ENCODE data around the gene WWC2.
"Not testable (repeated sequence)": the region's sequence is repeated elsewhere in the genome, so short reads cannot be mapped to it uniquely, and the experiment has no call there.

Gene WWC2

DNA sequence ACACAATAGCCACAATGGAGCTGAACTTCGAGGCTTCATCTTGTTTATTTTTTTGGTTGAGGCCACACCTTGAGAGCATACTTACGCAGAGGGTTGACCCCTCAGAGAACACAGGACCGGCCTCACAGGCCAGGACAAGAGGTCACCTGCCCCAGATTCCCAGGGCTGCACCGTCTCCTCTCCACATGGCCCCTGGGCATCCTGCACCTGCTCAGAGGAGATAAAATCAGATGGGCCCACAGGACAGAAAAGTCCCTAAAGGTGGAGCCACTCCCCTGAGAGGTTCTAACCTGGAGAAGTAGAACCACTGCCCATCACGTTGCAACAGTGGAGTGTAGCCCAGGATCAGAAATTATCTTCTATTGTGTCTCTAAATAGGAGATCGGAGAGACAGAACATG is 224.2 kb downstream of the WWC2 start:
- DNase-seq (ENCODE audit: low read depth in 1 of 2, low spot score in 1 of 2): peak in 1 of 2 experiments; percentile 13
- in situ Hi-C loops (cut with HindIII; ENCODE audit: low pct_unique_long_range_greater_than_20kb, low sequenced_read_pairs): no loop called here
- TF ChIP-seq JUND (IDR thresholded peaks at IDR 0.05; ENCODE audit: low read depth): no peak

DNA sequence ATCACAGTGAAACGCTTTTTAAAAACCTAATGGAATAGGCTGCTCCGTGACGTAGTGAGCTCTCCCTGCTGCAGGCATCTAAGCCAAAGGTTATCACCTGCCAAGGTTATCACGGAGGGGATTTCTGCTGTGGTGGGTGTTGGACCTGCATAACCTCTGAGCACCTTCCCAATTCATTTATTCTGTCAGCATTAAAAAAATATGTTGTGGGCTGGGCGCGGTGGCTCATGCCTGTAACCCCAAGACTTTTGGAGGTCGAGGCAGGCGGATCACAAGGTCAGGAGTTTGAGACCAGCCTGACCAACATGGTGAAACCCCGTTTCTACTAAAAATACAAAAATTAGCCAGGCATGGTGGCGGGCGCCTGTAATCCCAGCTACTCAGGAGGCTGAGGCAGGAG is 225.0 kb downstream of the WWC2 start:
- DNase-seq (ENCODE audit: low read depth in 1 of 2, low spot score in 1 of 2); in situ Hi-C loops (cut with HindIII; ENCODE audit: low pct_unique_long_range_greater_than_20kb, low sequenced_read_pairs): not testable (repeated sequence)

DNA sequence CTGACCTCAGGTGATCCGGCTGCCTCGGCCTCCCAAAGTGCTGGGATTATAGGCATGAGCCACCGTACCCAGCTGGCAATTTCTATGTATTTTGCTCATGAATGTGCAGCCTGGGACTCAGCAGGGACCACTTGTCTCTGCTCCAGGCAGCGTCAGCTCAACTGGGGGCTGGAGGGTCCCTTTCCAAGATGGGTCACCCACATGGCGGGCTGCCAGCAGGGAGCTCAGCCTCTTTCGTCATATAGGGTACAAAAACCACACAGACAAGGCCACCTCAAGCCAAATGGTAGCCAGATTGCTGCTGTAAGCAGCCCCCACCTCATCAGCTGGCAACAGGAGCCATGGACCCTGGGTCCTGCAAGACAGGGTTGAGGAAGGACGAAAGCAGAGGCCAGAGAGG is 225.6 kb downstream of the WWC2 start:
- no peak for DNase-seq (ENCODE audit: low read depth in 1 of 2, low spot score in 1 of 2)
- TF ChIP-seq JUND (IDR thresholded peaks at IDR 0.05; ENCODE audit: low read depth): no peak
- in situ Hi-C loops (cut with HindIII; ENCODE audit: low pct_unique_long_range_greater_than_20kb, low sequenced_read_pairs): no loop called here

DNA sequence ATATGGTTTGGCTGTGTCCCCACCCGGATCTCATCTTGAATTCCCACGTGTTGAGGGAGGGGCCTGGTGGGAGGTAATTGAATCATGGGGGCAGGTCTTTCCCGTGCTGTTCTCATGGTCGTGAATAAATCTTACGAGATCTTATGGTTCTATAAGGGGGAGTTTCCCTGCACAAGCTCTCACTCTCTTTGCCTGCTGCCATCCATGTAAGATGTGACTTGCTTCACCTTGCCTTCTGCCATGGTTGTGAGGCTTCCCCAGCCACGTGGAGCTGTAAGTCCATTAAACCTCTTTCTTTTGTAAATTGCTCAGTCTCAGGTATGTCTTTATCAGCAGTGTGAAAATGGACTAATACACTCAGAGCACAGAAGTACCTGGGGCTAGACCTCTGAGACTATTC is 227.3 kb downstream of the WWC2 start:
- DNase-seq (ENCODE audit: low read depth in 1 of 2, low spot score in 1 of 2); in situ Hi-C loops (cut with HindIII; ENCODE audit: low pct_unique_long_range_greater_than_20kb, low sequenced_read_pairs): not testable (repeated sequence)

DNA sequence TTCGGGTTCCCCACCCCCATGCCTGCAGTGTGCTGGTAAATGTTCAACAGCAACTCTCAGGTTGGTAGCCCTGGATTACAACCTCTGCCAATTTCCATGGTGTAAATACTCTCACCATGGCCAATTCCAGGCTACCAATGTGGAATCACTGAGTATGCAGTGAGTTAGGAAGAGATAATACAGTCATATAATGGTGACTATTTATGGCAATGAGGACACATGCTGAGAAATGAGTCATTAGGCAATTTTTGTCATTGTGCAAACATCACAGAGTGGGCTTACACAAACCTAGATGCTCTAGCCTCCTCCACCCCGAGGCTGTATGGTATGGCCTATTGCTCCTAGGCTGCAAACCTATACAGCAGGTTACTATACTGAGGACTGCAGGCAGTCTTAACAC is 227.8 kb downstream of the WWC2 start:
- no peak for TF ChIP-seq JUND (IDR thresholded peaks at IDR 0.05; ENCODE audit: low read depth)
- in situ Hi-C loops (cut with HindIII; ENCODE audit: low pct_unique_long_range_greater_than_20kb, low sequenced_read_pairs): no loop called here

DNA sequence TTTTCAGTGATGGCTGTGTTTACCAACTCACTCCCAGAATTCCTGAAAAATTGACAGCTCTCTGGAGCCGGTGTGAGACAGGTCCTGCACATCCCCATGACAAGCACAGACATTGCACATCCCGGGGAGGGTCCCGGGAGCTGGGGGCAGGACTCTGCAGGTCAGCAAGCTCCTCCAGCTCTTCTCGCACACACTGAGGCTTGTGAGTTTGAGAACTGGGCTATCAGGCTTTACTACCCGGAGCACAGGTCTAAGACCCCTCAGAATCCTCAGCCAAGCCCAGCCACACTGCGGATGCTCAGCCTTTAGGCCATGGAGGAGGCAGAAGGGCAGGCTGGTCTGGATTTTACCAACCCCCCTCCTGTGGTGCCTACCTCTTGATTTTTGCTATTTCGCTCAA is 228.8 kb downstream of the WWC2 start:
- TF ChIP-seq JUND (IDR thresholded peaks at IDR 0.05; ENCODE audit: low read depth): no peak
- in situ Hi-C loops (cut with HindIII; ENCODE audit: low pct_unique_long_range_greater_than_20kb, low sequenced_read_pairs): no loop called here
- no peak for DNase-seq (ENCODE audit: low read depth in 1 of 2, low spot score in 1 of 2)

More for the DNA sequence above, 227.8 kb downstream of the WWC2 start:
- DNase-seq (ENCODE audit: low read depth in 1 of 2, low spot score in 1 of 2): no peak

DNA sequence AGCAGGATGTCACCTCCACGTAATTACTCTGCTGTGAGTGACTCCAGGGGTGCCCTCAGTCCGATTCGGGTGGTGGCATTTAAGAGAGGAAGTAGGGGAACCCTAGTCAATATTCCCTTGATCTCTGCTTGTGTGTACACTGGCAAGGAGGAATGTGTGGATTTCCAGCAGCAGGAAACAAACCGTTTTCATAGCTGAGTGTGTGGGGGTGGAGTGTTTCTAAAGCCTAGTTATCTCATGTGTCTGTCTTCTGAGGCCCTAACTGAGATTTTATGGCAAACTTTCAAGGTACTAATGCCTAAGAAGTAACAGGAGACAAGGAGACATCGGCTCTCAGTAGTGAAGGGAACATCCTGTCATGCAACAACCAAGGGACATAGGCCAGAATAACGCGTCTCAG is 229.8 kb downstream of the WWC2 start:
- DNase-seq (ENCODE audit: low read depth in 1 of 2, low spot score in 1 of 2): no peak
- no peak for TF ChIP-seq JUND (IDR thresholded peaks at IDR 0.05; ENCODE audit: low read depth)
- in situ Hi-C loops (cut with HindIII; ENCODE audit: low pct_unique_long_range_greater_than_20kb, low sequenced_read_pairs): no loop called here

DNA sequence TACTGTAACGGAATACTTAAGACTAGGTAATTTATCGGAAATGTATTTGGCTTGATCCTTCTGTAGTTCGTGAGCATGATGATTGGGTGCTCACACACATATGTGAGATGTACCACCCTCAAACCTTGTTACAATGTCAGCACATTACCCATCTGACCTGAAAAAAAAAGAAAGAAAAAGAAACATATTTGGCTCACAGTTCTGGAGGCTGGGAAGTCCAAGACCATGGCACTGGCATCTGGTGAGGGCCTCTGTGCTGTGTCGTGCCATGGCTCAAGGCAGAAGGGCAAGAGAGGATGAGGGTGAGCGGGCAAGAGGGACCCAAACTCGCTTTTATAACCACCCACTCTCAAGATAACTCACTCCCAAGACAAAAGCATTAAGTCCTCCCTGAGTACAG is 230.2 kb downstream of the WWC2 start:
- in situ Hi-C loops (cut with HindIII; ENCODE audit: low pct_unique_long_range_greater_than_20kb, low sequenced_read_pairs): no loop called here

DNA sequence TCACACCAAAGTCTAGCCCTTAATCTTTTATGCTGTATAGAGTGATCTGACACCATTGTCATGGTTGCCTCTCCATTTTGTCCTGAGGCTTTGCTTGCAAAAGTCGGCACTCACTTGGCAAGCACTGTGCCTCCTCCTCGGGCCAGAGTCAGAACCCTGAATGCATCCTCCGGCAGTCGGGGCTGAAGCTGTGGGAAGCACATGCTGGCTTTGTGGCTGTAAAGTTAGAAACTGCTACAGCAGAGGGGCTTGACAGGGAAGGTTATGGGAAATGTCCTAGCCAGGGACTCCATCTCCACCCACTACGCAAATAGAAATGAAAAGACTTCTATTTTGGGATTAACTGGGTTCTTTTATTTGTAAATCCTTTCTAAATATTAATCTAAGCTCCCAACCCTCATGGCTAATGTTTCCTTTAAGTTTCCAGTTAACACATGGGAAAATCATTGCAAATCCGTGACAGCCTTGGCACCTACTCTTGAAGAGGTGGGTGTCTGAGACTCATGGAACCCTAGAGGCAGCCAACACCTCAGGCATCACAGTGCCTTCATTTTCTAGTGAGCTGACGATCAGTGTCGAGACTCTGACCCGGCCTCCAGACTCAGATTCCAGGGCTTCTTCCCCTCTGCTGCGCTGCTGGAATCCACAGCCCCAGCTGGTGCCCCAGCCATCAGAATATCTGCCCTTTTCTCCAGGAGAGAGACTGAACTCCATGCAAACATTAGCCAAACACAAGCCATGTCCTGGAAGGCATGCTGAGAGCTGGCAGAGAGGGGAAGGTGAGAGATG is 231.1 kb downstream of the WWC2 start:
- DNase-seq (ENCODE audit: low read depth in 1 of 2, low spot score in 1 of 2): no peak
- no peak for TF ChIP-seq JUND (IDR thresholded peaks at IDR 0.05; ENCODE audit: low read depth)
- in situ Hi-C loops (cut with HindIII; ENCODE audit: low pct_unique_long_range_greater_than_20kb, low sequenced_read_pairs): no loop called here

More for the DNA sequence above, 230.2 kb downstream of the WWC2 start:
- no peak for DNase-seq (ENCODE audit: low read depth in 1 of 2, low spot score in 1 of 2)
- no peak for TF ChIP-seq JUND (IDR thresholded peaks at IDR 0.05; ENCODE audit: low read depth)

DNA sequence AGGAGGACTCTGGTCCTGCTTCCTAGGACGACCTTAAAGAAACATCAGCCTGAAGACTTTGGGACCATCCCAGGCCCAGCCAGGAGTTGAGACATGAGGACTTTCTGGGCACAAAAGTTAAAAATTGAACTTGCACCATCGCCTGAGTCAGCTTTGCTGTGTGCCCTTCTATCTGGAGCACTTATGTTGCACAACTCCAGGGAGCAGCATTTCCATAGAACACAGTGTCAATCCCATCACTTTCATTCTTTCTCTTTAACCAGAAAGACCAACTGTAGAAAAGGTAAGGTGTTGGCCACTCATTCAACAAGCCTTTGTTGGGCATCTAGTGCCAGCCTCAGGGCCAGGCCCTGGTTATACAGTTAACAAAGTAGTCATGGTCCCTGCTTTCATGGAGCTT is 231.8 kb downstream of the WWC2 start:
- in situ Hi-C loops (cut with HindIII; ENCODE audit: low pct_unique_long_range_greater_than_20kb, low sequenced_read_pairs): no loop called here
- no peak for TF ChIP-seq JUND (IDR thresholded peaks at IDR 0.05; ENCODE audit: low read depth)
- no peak for DNase-seq (ENCODE audit: low read depth in 1 of 2, low spot score in 1 of 2)

DNA sequence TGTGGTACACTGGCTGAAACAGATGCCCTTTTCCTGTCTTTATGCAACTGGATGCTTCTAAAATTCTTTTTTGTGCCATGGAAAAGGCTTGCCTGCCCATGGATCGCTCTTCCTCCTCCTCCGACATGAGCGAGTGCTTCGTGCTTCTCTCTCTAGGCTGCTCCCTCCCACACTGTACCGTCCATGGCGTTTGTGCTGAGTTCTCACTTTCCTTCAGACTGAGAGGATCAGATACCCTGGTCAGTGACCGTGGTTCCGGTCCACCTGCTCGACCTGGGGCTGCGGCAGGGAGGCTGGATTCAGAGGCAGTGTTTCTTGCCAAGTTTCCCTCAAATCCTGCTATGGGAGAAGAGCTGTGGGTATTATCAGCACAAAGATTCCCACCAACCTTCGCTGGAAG is 233.4 kb downstream of the WWC2 start:
- in situ Hi-C loops (cut with HindIII; ENCODE audit: low pct_unique_long_range_greater_than_20kb, low sequenced_read_pairs): no loop called here
- TF ChIP-seq JUND (IDR thresholded peaks at IDR 0.05; ENCODE audit: low read depth): no peak
- no peak for DNase-seq (ENCODE audit: low read depth in 1 of 2, low spot score in 1 of 2)

DNA sequence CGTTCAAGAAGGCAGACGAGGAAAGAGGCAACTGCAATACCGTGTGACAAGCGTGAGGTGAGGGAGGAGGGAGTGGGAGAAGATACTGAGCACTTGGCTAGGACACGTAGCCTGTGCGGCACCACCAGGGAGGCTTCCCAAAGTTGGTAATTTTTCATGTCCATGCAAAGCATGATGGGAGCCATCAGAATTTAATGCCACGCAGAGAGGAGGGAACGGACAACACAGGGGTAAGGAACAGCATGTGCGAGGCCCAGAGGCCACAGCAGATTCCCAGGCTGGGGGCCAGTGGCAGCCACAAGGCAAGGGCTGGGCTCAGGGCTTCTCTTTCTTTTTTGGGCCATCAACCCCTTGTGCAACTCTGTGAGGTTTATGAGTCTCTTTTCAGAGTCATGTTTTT is 234.1 kb downstream of the WWC2 start:
- in situ Hi-C loops (cut with HindIII; ENCODE audit: low pct_unique_long_range_greater_than_20kb, low sequenced_read_pairs): no loop called here

DNA sequence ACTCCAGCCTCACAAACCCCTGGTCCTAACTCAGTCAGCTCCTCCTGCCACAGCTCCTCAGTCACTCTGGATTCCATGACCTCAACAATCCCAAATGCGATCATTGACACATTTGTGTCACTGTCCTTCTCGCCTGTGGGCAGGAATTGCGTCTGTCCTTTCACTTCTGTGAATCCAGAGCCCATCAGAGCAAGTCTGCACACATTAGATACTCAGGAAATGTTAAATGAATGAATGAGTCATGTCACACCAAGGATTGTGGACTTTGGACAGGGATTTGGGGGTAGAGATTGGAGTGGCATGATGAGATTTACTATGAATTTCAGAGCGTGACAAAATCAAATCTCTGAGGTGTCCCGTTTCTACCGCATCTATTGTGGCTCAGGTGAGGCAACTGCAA is 234.9 kb downstream of the WWC2 start:
- no peak for TF ChIP-seq JUND (IDR thresholded peaks at IDR 0.05; ENCODE audit: low read depth)
- peak in 1 of 2 experiments; percentile 9 for DNase-seq (ENCODE audit: low read depth in 1 of 2, low spot score in 1 of 2)
- in situ Hi-C loops (cut with HindIII; ENCODE audit: low pct_unique_long_range_greater_than_20kb, low sequenced_read_pairs): no loop called here

More for the DNA sequence above, 234.1 kb downstream of the WWC2 start:
- DNase-seq (ENCODE audit: low read depth in 1 of 2, low spot score in 1 of 2): no peak
- no peak for TF ChIP-seq JUND (IDR thresholded peaks at IDR 0.05; ENCODE audit: low read depth)

DNA sequence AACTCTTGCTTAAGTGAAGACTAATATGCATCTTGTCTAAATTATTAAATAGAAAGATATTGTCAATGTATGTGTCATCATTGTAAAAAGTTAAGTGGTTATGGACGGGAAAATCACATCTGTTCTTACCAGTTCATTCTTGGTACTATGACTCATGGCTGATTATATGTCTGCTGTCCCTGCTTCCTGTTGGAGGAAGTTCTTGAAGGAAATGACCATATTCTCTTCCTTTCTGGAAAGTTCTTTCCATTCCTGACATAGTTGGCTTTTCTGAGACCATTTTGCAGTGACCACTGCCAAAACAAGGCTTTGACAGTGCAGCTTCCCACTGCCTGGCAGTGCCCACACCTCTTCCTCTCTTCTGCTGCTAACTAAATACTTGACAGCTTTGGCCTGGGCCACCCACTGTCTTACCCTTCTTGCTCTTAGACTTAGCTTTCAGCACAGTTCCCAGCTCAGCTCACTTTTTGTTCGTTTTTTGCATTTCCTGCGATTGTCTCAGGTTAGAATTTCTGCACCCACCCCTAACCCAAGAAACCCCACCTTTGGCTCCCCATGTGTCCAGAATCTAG is 236.4 kb downstream of the WWC2 start:
- TF ChIP-seq JUND (IDR thresholded peaks at IDR 0.05; ENCODE audit: low read depth): no peak
- no peak for DNase-seq (ENCODE audit: low read depth in 1 of 2, low spot score in 1 of 2)
- in situ Hi-C loops (cut with HindIII; ENCODE audit: low pct_unique_long_range_greater_than_20kb, low sequenced_read_pairs): no loop called here
